HUES48 (cell line): ENCODE data around the gene BHMT.

Experiments used
- H3K27ac ChIP-seq: one replicate; pipeline ENCODE4 v1.7.0; 2013; ENCODE audit warnings: low read depth, low read length, inconsistent platforms
- H3K27me3 ChIP-seq: 2 replicates; pipeline ENCODE4 v1.6.1; 2013; ENCODE audit warnings: mild to moderate bottlenecking, low read length; ENCODE audit not compliant: control insufficient read depth, insufficient read depth
- H3K36me3 ChIP-seq: 2 replicates; pipeline ENCODE4 v1.6.1; 2013; ENCODE audit warnings: low read length; ENCODE audit not compliant: control insufficient read depth, insufficient read depth
- H3K4me1 ChIP-seq: 2 replicates; pipeline ENCODE4 v1.6.1; 2013; ENCODE audit warnings: mild to moderate bottlenecking, low read length; ENCODE audit not compliant: control insufficient read depth, insufficient read depth
- H3K4me3 ChIP-seq: 2 replicates; pipeline ENCODE4 v1.5.1; 2013; ENCODE audit warnings: mild to moderate bottlenecking, low read depth, low read length
- H3K9ac ChIP-seq: 2 replicates; pipeline ENCODE4 v1.6.1; 2013; ENCODE audit warnings: mild to moderate bottlenecking, low read depth, low read length, moderate library complexity
- H3K9me3 ChIP-seq: 2 replicates; pipeline ENCODE4 v1.6.1; 2013; ENCODE audit warnings: low read length; ENCODE audit not compliant: control insufficient read depth, insufficient read depth

Gene BHMT

GRCh38 chr5:79086116-79086515 is 25.5 kb upstream of the BHMT start:
- Histone ChIP-seq H3K27ac (no peak overlapping the region), H3K9ac (no peak overlapping the region), H3K27me3 (no peaks in the 10 kb centered on the region), H3K4me3 (no peak overlapping the region), H3K4me1 (no peaks in the 10 kb centered on the region), H3K9me3 (no peaks in the 10 kb centered on the region), H3K36me3 (no peaks in the 10 kb centered on the region)

GRCh38 chr5:79088507-79088906 is 23.1 kb upstream of the BHMT start:
- Histone ChIP-seq H3K4me3 (no peak overlapping the region), H3K27ac (no peak overlapping the region), H3K9ac (no peak overlapping the region), H3K36me3 (no peaks in the 10 kb centered on the region), H3K27me3 (no peaks in the 10 kb centered on the region), H3K4me1 (no peaks in the 10 kb centered on the region), H3K9me3 (no peaks in the 10 kb centered on the region)

DNA sequence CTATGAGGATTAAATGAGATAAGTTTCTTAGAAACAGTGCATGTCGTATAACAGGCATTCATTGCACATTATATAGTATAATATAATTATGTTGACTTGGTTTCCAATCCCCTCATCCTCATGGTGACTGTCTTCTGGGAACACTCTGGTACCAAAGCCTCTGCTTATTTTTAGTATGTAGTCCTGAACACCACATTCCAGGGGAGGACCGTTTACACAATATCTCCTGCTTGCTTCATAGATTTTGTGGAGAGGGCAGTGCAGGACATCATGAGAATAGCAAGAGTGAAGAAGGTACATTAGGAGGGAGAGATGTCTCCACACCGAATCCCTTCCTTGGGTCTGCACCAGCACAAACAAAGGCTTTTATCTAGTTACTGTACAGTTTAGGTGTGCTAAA is 20.5 kb upstream of the BHMT start:
- Histone ChIP-seq H3K4me3 (no peak overlapping the region), H3K36me3 (no peaks in the 10 kb centered on the region)

GRCh38 chr5:79093762-79094161 is 17.8 kb upstream of the BHMT start:
- H3K9me3 ChIP-seq = no peaks in the 10 kb centered on the region
- H3K4me3 ChIP-seq = no peak overlapping the region
- no peaks in the 10 kb centered on the region for H3K27me3 ChIP-seq
- H3K27ac ChIP-seq = no peak overlapping the region
- H3K4me1 ChIP-seq = no peaks in the 10 kb centered on the region
- H3K36me3 ChIP-seq = no peaks in the 10 kb centered on the region
- no peak overlapping the region for H3K9ac ChIP-seq

More for the DNA sequence above, 20.5 kb upstream of the BHMT start:
- Histone ChIP-seq H3K9ac (no peak overlapping the region), H3K9me3 (no peaks in the 10 kb centered on the region), H3K27me3 (no peaks in the 10 kb centered on the region), H3K27ac (no peak overlapping the region), H3K4me1 (no peaks in the 10 kb centered on the region)

DNA sequence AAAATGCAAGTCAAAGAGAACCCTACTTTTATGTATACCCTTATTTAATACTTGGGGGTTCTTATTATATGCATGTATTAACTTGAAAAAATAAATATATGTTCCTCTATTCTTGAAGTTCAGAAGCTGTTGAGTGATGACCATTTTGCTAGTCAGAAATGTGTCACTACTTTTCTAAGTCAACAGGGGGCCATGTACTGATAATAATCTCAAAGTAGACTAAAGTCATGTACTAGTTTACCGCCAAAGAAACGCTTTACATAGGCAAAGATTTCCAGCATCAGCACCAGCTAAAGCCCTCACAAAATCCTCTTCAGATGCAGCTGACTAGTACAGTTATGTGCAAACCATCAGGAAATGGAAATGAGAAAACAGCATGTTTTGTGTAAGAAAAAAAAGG is 5.7 kb upstream of the BHMT start:
- Histone ChIP-seq H3K27ac (no peak overlapping the region), H3K4me1 (no peaks in the 10 kb centered on the region), H3K9me3 (peaks cover 9% of the 10 kb centered on the region), H3K27me3 (peaks cover 7% of the 10 kb centered on the region), H3K36me3 (no peaks in the 10 kb centered on the region), H3K9ac (no peak overlapping the region), H3K4me3 (no peak overlapping the region)

GRCh38 chr5:79107020-79107796 is 4.4 kb upstream of the BHMT start:
- H3K4me3 ChIP-seq = no peak overlapping the region
- H3K27ac ChIP-seq = no peak overlapping the region

GRCh38 chr5:79108086-79108485 is 3.5 kb upstream of the BHMT start:
- Histone ChIP-seq H3K4me3 (no peak overlapping the region), H3K27me3 (peaks cover 29% of the 10 kb centered on the region), H3K36me3 (no peaks in the 10 kb centered on the region), H3K27ac (no peak overlapping the region), H3K9me3 (no peaks in the 10 kb centered on the region), H3K4me1 (no peaks in the 10 kb centered on the region; the same call in 1 of the 2 replicates), H3K9ac (no peak overlapping the region)

More at GRCh38 chr5:79107020-79107796, 4.4 kb upstream of the BHMT start:
- no peaks in the 10 kb centered on the region for H3K36me3 ChIP-seq
- peaks cover 21% of the 10 kb centered on the region for H3K27me3 ChIP-seq
- H3K9ac ChIP-seq = no peak overlapping the region
- H3K4me1 ChIP-seq = no peaks in the 10 kb centered on the region; the same call in 1 of the 2 replicates
- peaks cover 2% of the 10 kb centered on the region; the same call in 1 of the 2 replicates for H3K9me3 ChIP-seq

GRCh38 chr5:79108792-79109191 is 2.8 kb upstream of the BHMT start:
- Histone ChIP-seq H3K27ac (no peak overlapping the region), H3K27me3 (peaks cover 36% of the 10 kb centered on the region)

DNA sequence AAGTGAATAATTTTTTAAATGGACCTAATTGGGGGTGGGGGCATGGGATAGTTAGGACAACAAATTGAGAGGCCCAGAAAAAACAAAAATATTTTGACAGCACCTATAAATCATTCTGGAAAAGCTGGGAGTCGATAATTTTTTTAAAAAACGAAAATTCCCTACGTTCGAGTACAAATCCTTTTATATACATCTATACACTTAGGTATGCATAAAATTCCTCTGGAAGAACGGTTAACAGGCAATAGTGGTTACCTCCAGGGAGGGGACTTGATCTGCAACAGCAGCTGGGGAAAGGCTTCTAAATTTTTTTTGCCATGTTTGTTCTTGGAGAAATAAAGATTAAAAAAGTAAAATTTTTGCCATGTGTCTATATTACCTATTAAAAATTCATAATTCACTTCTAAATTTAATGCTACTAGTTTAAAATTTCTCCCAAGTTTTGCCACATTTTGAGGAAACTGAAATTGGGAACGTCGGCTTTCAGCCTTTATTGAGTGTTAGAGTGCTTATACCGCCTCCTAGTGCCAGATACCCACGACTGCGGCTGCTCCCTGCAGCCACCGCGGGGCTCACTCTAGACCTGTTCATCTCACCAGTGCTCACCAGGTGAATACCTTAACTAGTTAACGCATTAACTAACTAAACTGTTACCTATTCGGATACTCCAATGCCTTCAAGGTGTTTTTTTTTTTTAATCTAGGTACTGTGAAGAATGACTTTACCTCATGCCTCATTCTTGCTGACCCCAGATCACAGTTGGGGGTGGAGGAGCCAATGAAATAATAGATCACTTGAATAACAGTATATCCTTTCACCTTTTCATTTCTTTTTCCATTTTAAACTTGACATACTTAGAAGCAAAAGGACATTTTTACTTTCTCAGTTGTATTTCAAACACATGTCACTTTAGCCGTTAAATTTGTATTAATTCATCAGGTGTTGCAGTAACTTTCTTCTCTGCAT is 1.8 kb upstream of the BHMT start:
- Histone ChIP-seq H3K9me3 (no peaks in the 10 kb centered on the region), H3K4me3 (no peak overlapping the region), H3K27ac (no peak overlapping the region), H3K27me3 (peaks cover 45% of the 10 kb centered on the region), H3K36me3 (no peaks in the 10 kb centered on the region), H3K9ac (no peak overlapping the region), H3K4me1 (no peaks in the 10 kb centered on the region; the same call in 1 of the 2 replicates)

More at GRCh38 chr5:79108792-79109191, 2.8 kb upstream of the BHMT start:
- no peak overlapping the region for H3K9ac ChIP-seq
- H3K36me3 ChIP-seq = no peaks in the 10 kb centered on the region
- no peaks in the 10 kb centered on the region for H3K9me3 ChIP-seq
- H3K4me3 ChIP-seq = no peak overlapping the region
- H3K4me1 ChIP-seq = no peaks in the 10 kb centered on the region; the same call in 1 of the 2 replicates

- H3K36me3 ChIP-seq = no peaks in the 10 kb centered on the region
- H3K4me1 ChIP-seq = no peaks in the 10 kb centered on the region; the same call in 1 of the 2 replicates
- H3K4me3 ChIP-seq = peak overlapping the region; percentile 70
- H3K27me3 ChIP-seq = peaks cover 47% of the 10 kb centered on the region
- H3K27ac ChIP-seq = no peak overlapping the region
- H3K9ac ChIP-seq = no peak overlapping the region
- H3K9me3 ChIP-seq = no peaks in the 10 kb centered on the region
Measured at GRCh38 chr5:79111960-79112702, 522 bp downstream of the BHMT start.
